HEK293 (cell line): ENCODE measurements around the gene CEMP1.
A peak's percentile ranks its signal among the peaks of the same experiment; 100 is the strongest.
"Not testable (repeated sequence)": the region's sequence is repeated elsewhere in the genome, so short reads cannot be mapped to it uniquely, and the experiment has no call there.

Experiments used
- CTCF ChIA-PET: fragments of 350-600 bp; formaldehyde crosslinking; extraction: SDS; loops from one replicate; lab custom pipeline; 2021; ENCODE audit warnings: antibody characterized with exemption; lab: Yijun Ruan, JAX
- POLR2A ChIA-PET: fragments of 300-600 bp; formaldehyde crosslinking; extraction: SDS; loops from one replicate; lab custom pipeline; 2020; ENCODE audit warnings: antibody characterized with exemption, inconsistent platforms; lab: Yijun Ruan, JAX
- H3K27ac ChIP-seq: fragments of 200-500 bp; sonication (Bioruptor generic); 2 replicates; pipeline ENCODE4 v1.5.1; 2014; ENCODE audit warnings: low read depth, low read length, control low read depth, inconsistent platforms; ENCODE audit errors: extremely low read depth
- H3K36me3 ChIP-seq, 2 experiments: fragments of 200-500 bp in 1 of 2; sonication (Bioruptor generic) in 1 of 2; 1 replicate in 1 of 2; 2 replicates in 1 of 2; pipeline ENCODE4 v1.5.1; 2014 to 2017; ENCODE audit warnings: inconsistent platforms in 2 of 2, low read length in 2 of 2; ENCODE audit not compliant: control insufficient read depth in 2 of 2, insufficient read depth in 1 of 2
- H3K4me1 ChIP-seq: fragments of 200-500 bp; sonication (Bioruptor generic); 2 replicates; pipeline ENCODE4 v1.5.1; 2014; ENCODE audit warnings: mild to moderate bottlenecking, low read length, inconsistent platforms; ENCODE audit not compliant: control insufficient read depth, insufficient read depth
- H3K4me3 ChIP-seq: 2 replicates; pipeline ENCODE4 v1.5.1; 2011; ENCODE audit warnings: low read depth, mild to moderate bottlenecking, control low read depth, low read length, moderate library complexity
- H3K9me3 ChIP-seq: fragments of 200-500 bp; sonication (Bioruptor generic); 2 replicates; pipeline ENCODE4 v1.5.1; 2014; ENCODE audit warnings: low read depth, low read length, inconsistent platforms; ENCODE audit not compliant: control insufficient read depth, insufficient read depth
- KLF1 ChIP-seq: fragments of 450-650 bp; formaldehyde crosslinking; IDR thresholded peaks from 2 replicates; pipeline ENCODE4 v1.5.1; 2016; ENCODE audit warnings: missing biosample characterization, missing genetic modification characterization
- KLF17 ChIP-seq: fragments of 450-650 bp; formaldehyde crosslinking; IDR thresholded peaks from 2 replicates; pipeline ENCODE4 v1.5.1; 2016; ENCODE audit warnings: missing biosample characterization, missing genetic modification characterization
- KLF8 ChIP-seq: fragments of 450-650 bp; formaldehyde crosslinking; IDR thresholded peaks from 2 replicates; pipeline ENCODE4 v1.5.1; 2016; ENCODE audit warnings: missing biosample characterization, missing genetic modification characterization
- KLF9 ChIP-seq: fragments of 450-650 bp; formaldehyde crosslinking; IDR thresholded peaks from 2 replicates; pipeline ENCODE4 v1.5.1; 2016; ENCODE audit warnings: missing biosample characterization, missing genetic modification characterization, low read depth
- RBAK ChIP-seq: fragments of 450-650 bp; formaldehyde crosslinking; IDR thresholded peaks from 2 replicates; pipeline ENCODE4 v1.5.1; 2016; ENCODE audit warnings: missing biosample characterization, missing genetic modification characterization
- SP2 ChIP-seq: fragments of 450-650 bp; formaldehyde crosslinking; IDR thresholded peaks from 2 replicates; pipeline ENCODE4 v1.5.1; 2016; ENCODE audit warnings: missing biosample characterization, missing genetic modification characterization
- SP3 ChIP-seq: fragments of 450-650 bp; formaldehyde crosslinking; IDR thresholded peaks from 2 replicates; pipeline ENCODE4 v1.5.1; 2016; ENCODE audit warnings: missing biosample characterization, missing genetic modification characterization
- TCF7L2 ChIP-seq: IDR thresholded peaks from 2 replicates; pipeline ENCODE4 v1.6.1; 2011; ENCODE audit warnings: low read depth, mild to moderate bottlenecking, inconsistent platforms, low read length, moderate library complexity, borderline replicate concordance
- ZBTB26 ChIP-seq: fragments of 450-650 bp; formaldehyde crosslinking; optimal IDR thresholded peaks from 2 replicates; pipeline ENCODE3; 2016; ENCODE audit warnings: missing biosample characterization, mild to moderate bottlenecking, missing genetic modification characterization
- ZBTB8A ChIP-seq: fragments of 450-650 bp; formaldehyde crosslinking; IDR thresholded peaks from 2 replicates; pipeline ENCODE4 v1.5.1; 2016; ENCODE audit warnings: missing biosample characterization, missing genetic modification characterization
- ZNF146 ChIP-seq: fragments of 450-650 bp; formaldehyde crosslinking; IDR thresholded peaks from 2 replicates; pipeline ENCODE4 v1.5.1; 2016; ENCODE audit warnings: missing biosample characterization, missing genetic modification characterization
- ZNF184 ChIP-seq: fragments of 450-650 bp; IDR thresholded peaks from 2 replicates; pipeline ENCODE4 v1.5.1; 2018; ENCODE audit warnings: missing biosample characterization, mild to moderate bottlenecking, missing genetic modification characterization
- ZNF37A ChIP-seq: fragments of 450-650 bp; IDR thresholded peaks from 2 replicates; pipeline ENCODE4 v1.5.1; 2018; ENCODE audit warnings: missing biosample characterization, missing genetic modification characterization
- ZNF394 ChIP-seq: fragments of 450-650 bp; formaldehyde crosslinking; IDR thresholded peaks from 2 replicates; pipeline ENCODE4 v1.5.1; 2016; ENCODE audit warnings: missing biosample characterization, missing genetic modification characterization, mild to moderate bottlenecking, moderate library complexity, borderline replicate concordance
- ZNF423 ChIP-seq: fragments of 450-650 bp; formaldehyde crosslinking; IDR thresholded peaks from 2 replicates; pipeline ENCODE4 v1.5.1; 2016; ENCODE audit warnings: missing biosample characterization, missing genetic modification characterization
- ZNF600 ChIP-seq: fragments of 450-650 bp; formaldehyde crosslinking; IDR thresholded peaks from 2 replicates; pipeline ENCODE4 v1.5.1; 2016; ENCODE audit warnings: missing biosample characterization, missing genetic modification characterization
- ZNF660 ChIP-seq: fragments of 450-650 bp; IDR thresholded peaks from 2 replicates; pipeline ENCODE4 v1.5.1; 2018; ENCODE audit warnings: missing biosample characterization, mild to moderate bottlenecking, missing genetic modification characterization
- ZNF677 ChIP-seq: fragments of 450-650 bp; IDR thresholded peaks from 2 replicates; pipeline ENCODE4 v1.5.0; 2018; ENCODE audit warnings: missing biosample characterization, mild to moderate bottlenecking, missing genetic modification characterization, moderate library complexity
- ZXDB ChIP-seq: fragments of 450-650 bp; formaldehyde crosslinking; IDR thresholded peaks from 2 replicates; pipeline ENCODE4 v1.5.1; 2016; ENCODE audit warnings: missing biosample characterization, missing genetic modification characterization
- TF ChIP-seq, protein P1 (sequence below): fragments of 450-650 bp; formaldehyde crosslinking; IDR thresholded peaks from 2 replicates; pipeline ENCODE4 v1.5.1; 2016; ENCODE audit warnings: missing biosample characterization, missing genetic modification characterization
- TF ChIP-seq, protein P2 (sequence below): sonication (generic); formaldehyde crosslinking; IDR thresholded peaks from 2 replicates; pipeline ENCODE4 v1.8.1; 2022; ENCODE audit warnings: mild to moderate bottlenecking, moderate library complexity, missing genetic modification reagents

The CEMP1 gene

DNA sequence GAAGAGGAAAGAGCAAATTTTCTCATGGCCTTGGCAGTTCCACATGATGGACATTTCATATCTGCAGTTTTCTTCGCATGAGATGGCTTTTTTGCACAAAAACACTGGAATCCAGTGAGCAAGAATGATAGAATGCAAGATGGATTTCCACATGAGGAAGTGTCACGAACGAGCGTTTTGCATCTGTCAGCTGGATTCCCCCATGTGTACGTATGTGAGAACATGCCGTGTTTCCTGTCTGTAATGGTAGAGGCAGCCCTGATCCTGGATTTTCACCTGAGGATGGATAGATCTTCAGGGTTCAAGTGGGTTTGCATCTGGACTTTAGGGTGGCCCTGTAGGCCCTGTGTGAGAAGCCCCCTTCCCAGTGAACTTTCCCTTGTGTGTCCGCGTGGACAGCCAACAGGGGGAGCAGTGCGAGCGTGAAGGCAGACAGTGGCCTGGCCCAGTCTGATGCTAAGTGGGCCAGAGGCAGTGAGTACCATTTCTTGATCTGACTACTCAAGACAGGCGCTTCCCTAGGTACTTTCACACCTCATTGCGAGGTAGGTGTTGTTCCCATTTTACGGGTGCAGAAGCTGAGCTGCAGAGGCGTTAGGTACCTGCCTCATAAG lies 8.7 kb upstream of the CEMP1 start:
- H3K27ac ChIP-seq, H3K4me3 ChIP-seq, CTCF ChIA-PET, H3K4me1 ChIP-seq, POLR2A ChIA-PET, H3K9me3 ChIP-seq: not testable (repeated sequence)
- peak; percentile 13 for TF ChIP-seq ZBTB26 (tag by site-specific recombination)
- peaks cover 0 to 13% of the 10 kb centered on the region in 2 experiments; a peak in 2 of 3 replicates for H3K36me3 ChIP-seq

DNA sequence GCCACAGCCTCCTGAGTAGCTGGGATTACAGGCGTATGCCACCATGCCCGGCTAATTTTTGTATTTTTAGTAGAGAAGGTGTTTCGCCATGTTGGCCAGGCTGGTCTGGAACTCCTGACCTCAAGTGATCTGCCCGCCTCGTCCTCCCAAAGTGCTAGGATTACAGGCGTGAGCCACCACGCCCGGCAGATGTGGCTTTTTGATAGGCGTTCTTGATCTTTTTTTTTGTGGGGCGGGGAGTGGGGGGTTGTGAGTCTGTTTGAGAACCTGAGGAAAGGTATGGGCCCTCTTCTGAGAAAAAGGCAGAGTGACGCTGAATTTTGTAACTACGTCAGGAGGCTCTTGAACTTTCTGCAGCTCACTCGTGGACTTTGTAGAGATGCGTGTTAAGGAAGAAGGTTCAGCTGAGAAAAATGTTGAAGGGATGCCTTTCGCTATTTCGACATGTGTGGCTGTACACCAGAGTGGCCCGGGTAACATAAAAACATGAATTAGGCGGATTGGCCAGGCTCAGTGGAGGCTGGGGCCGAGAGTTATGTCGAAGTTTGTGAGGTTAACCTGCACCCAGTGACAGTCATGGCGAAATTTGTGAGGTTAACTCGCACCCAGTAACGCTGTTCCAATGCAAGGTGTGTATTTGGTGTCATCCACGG lies 8.1 kb upstream of the CEMP1 start:
- H3K4me3 ChIP-seq: peak overlapping the region; percentile 42; the same call in 1 of the 2 replicates
- CTCF ChIA-PET: interaction anchor here (0.6 to 0.8 kb wide), 3 partner anchors 108 to 426 kb away, joined by 3 to 5 read pairs (median 4); no protein-coding TSS in a partner anchor

DNA sequence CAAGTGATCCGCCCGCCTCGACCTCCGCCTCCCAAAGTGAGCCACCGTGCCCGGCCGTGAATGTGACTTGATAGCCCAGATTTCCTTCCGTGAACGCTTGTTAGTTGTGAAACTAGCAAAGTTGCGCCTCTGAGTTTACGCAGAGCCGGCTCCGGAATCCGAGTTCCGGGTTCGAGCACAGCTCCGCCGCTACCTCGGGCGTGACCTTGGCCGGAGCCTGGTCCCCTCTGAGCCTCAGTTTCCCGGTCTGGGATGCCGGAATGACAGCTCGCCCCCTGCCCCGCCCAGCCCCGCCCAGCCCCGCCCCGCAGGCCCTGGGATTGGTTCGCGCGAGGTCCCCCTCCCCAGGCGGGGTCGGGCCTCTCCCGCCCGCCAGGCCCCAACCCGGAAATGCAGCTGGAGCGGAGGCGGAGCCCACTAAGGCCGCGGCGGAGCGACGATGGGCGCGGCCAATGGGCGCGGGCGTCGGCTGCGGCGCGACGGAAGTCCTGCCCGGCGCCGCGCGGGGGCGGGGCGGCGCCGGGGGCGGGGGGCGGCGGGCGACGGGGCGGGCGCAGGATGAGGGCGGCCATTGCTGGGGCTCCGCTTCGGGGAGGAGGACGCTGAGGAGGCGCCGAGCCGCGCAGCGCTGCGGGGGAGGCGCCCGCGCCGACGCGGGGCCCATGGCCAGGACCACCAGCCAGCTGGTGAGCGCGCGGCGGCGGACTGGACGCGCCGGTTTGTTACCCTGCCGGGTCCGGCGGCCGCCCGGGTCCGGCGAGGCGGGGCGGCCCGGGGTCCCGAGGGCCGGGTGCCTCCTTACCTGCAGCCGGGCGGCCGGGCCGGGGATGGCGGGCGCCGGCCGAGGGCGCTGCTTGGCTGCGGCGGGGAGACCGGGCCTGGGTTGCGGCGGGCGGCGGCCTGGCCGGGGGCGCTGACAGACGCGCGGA lies 6.5 kb upstream of the CEMP1 start, which contains the start of gene PDPK1:
PDPK1 (plus strand) TSS at position 571 of the 929 bp plus-strand sequence; CDS start at position 663, 92 bp downstream.
- Histone ChIP-seq H3K9me3 (no peaks in the 10 kb centered on the region), H3K36me3 (peaks cover 0 to 10% of the 10 kb centered on the region in 2 experiments; a peak in 1 of 3 replicates), H3K27ac (peak within 1 kb of the TSS; percentile 53; the same call in 1 of the 2 replicates), H3K4me1 (no peaks in the 10 kb centered on the region), H3K4me3 (peak within 1 kb of the TSS; percentile 60)
- POLR2A ChIA-PET: interaction anchor here (1.0 to 1.5 kb wide), 2 partner anchors 18 to 23 kb away, joined by 5 to 8 read pairs; partner anchors contain the start of genes AMDHD2 and ATP6V0C
- CTCF ChIA-PET: no interaction called here
- peak; percentile 10; the same call in 1 of the 2 replicates for TF ChIP-seq ZXDB (tag by site-specific recombination)
- TF ChIP-seq SP3 (tag by site-specific recombination): peak; percentile 79
- TF ChIP-seq TCF7L2: no peak
- TF ChIP-seq KLF9 (tag by site-specific recombination): peak; percentile 56; the same call in 1 of the 2 replicates
- TF ChIP-seq ZNF660: peak; percentile 73
- no peak for TF ChIP-seq RBAK (tag by site-specific recombination)
- TF ChIP-seq, protein P1, sequence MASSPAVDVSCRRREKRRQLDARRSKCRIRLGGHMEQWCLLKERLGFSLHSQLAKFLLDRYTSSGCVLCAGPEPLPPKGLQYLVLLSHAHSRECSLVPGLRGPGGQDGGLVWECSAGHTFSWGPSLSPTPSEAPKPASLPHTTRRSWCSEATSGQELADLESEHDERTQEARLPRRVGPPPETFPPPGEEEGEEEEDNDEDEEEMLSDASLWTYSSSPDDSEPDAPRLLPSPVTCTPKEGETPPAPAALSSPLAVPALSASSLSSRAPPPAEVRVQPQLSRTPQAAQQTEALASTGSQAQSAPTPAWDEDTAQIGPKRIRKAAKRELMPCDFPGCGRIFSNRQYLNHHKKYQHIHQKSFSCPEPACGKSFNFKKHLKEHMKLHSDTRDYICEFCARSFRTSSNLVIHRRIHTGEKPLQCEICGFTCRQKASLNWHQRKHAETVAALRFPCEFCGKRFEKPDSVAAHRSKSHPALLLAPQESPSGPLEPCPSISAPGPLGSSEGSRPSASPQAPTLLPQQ (tag by site-specific recombination): 0 out of 2 replicates have a peak, but pooled peaks have one; percentile 1
- TF ChIP-seq ZNF146 (tag by site-specific recombination): no peak
- 0 out of 2 replicates have a peak, but pooled peaks have one; percentile 34 for TF ChIP-seq ZNF677
- peak; percentile 90 for TF ChIP-seq KLF8
- TF ChIP-seq ZBTB8A (tag by site-specific recombination): peak; percentile 91
- TF ChIP-seq ZNF394 (tag by site-specific recombination): peak; percentile 23; the same call in 1 of the 2 replicates
- 0 out of 2 replicates have a peak, but pooled peaks have one; percentile 8 for TF ChIP-seq KLF17 (tag by site-specific recombination)
- peak; percentile 65 for TF ChIP-seq KLF1 (tag by site-specific recombination)
- 0 out of 2 replicates have a peak, but pooled peaks have one; percentile 5 for TF ChIP-seq ZNF600 (tag by site-specific recombination)
- TF ChIP-seq ZNF184 (tag by site-specific recombination): no peak
- no peak for TF ChIP-seq ZNF37A (tag by site-specific recombination)
- no peak for TF ChIP-seq ZNF423 (tag by site-specific recombination)
- TF ChIP-seq, protein P2, sequence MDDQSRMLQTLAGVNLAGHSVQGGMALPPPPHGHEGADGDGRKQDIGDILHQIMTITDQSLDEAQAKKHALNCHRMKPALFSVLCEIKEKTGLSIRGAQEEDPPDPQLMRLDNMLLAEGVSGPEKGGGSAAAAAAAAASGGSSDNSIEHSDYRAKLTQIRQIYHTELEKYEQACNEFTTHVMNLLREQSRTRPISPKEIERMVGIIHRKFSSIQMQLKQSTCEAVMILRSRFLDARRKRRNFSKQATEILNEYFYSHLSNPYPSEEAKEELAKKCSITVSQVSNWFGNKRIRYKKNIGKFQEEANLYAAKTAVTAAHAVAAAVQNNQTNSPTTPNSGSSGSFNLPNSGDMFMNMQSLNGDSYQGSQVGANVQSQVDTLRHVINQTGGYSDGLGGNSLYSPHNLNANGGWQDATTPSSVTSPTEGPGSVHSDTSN (CRISPR knock-in tag): peak; percentile 87; the same call in 1 of the 2 replicates
- TF ChIP-seq SP2 (tag by site-specific recombination): peak; percentile 50
- peak; percentile 57 for TF ChIP-seq ZBTB26 (tag by site-specific recombination)

More for the DNA sequence above, 8.1 kb upstream of the CEMP1 start:
- not testable (repeated sequence) for H3K9me3 ChIP-seq, H3K27ac ChIP-seq, H3K4me1 ChIP-seq
- POLR2A ChIA-PET: interaction anchor here (0.6 kb wide), 1 partner anchor 388 kb away, joined by 3 read pairs; no protein-coding TSS in a partner anchor
- peaks cover 0 to 13% of the 10 kb centered on the region in 2 experiments; a peak in 1 of 3 replicates for H3K36me3 ChIP-seq
